HepG2 (cell line): Measurements from ENCODE around the gene DDX39B. TPM values are rescaled to one million over a fixed set of nuclear protein-coding genes. Genes with fewer than 3 reads are reported as not detected.

Experiments used
- HDAC6 ChIP-seq: fragments of 200-600 bp; sonication (generic); IDR thresholded peaks from 2 replicates; pipeline ENCODE4 v1.7.0; 2017; ENCODE audit warnings: mild to moderate bottlenecking, antibody characterized with exemption, low read length, low read depth
- HNF1A ChIP-seq, 2 experiments: sonication (generic) in 1 of 2; formaldehyde crosslinking in 1 of 2; IDR thresholded peaks; 2 replicates each; pipeline versions ENCODE4 v1.4.0 to v1.6.1; 2016 to 2020; ENCODE audit warnings: borderline replicate concordance in 1 of 2, low read depth in 1 of 2, mild to moderate bottlenecking in 1 of 2, missing genetic modification reagents in 1 of 2
- KDM5A ChIP-seq: fragments of 200-600 bp; sonication (generic); IDR thresholded peaks from 2 replicates; pipeline ENCODE4 v1.7.0; 2018; ENCODE audit warnings: antibody characterized with exemption, mild to moderate bottlenecking, low read length, borderline replicate concordance
- PAXIP1 ChIP-seq: sonication (generic); formaldehyde crosslinking; conservative IDR thresholded peaks from 2 replicates; pipeline ENCODE4 v1.4.0; 2020; ENCODE audit warnings: mild to moderate bottlenecking, missing genetic modification reagents, moderate library complexity
- RXRA ChIP-seq: sonication (generic); formaldehyde crosslinking; IDR thresholded peaks from 2 replicates; pipeline ENCODE4 v1.5.1; 2020; ENCODE audit warnings: missing genetic modification reagents
- ZNF225 ChIP-seq: sonication (generic); formaldehyde crosslinking; IDR thresholded peaks from 2 replicates; pipeline ENCODE4 v1.4.0; 2020; ENCODE audit warnings: mild to moderate bottlenecking, missing genetic modification reagents
- ZNF235 ChIP-seq: sonication (generic); formaldehyde crosslinking; IDR thresholded peaks from 2 replicates; pipeline ENCODE4 v1.8.1; 2023; ENCODE audit warnings: mild to moderate bottlenecking, missing genetic modification reagents, borderline replicate concordance
- ZNF451 ChIP-seq: sonication (generic); formaldehyde crosslinking; IDR thresholded peaks from 2 replicates; pipeline ENCODE4 v1.5.0; 2020; ENCODE audit warnings: mild to moderate bottlenecking, missing genetic modification reagents
- ZNF652 ChIP-seq: IDR thresholded peaks from 2 replicates; pipeline ENCODE4 v1.6.1; 2016; ENCODE audit warnings: low read depth, borderline replicate concordance
- ZNF704 ChIP-seq: sonication (generic); formaldehyde crosslinking; IDR thresholded peaks from 2 replicates; pipeline ENCODE4 v1.8.1; 2023; ENCODE audit warnings: mild to moderate bottlenecking, inconsistent platforms, moderate library complexity, missing genetic modification reagents, borderline replicate concordance
- ZNF761 ChIP-seq: sonication (generic); formaldehyde crosslinking; conservative IDR thresholded peaks from 2 replicates; pipeline ENCODE4 v1.4.0; 2020; ENCODE audit warnings: mild to moderate bottlenecking, missing genetic modification reagents
- polyA plus RNA-seq, 8 experiments: library from polyadenylated mRNA; depleted of rRNA in 3 of 8; stranded (reverse) in 7 of 8; unstranded in 1 of 8; fragments of >200 nt; fragmentation: Illumina TruSeq in 4 of 8; extraction: Trizol in 4 of 8; gene quantifications; 2 replicates each; pipeline versions ENCODE4 v1.2.1 to v1.2.3, GENCODE V29; 2011 to 2016; ENCODE audit warnings: low read depth in 4 of 8, missing spikeins in 1 of 8, mixed read lengths in 1 of 8; ENCODE audit not compliant: insufficient read depth in 1 of 8
- total RNA-seq, 5 experiments: library from RNA; depleted of rRNA; stranded (reverse); fragments of >200 nt; fragmentation: Illumina TruSeq; extraction: Trizol; gene quantifications; 2 replicates each; pipeline ENCODE4 v1.2.3, GENCODE V29; 2016; ENCODE audit warnings: low read depth in 1 of 5

DDX39B gene
- total and polyA plus RNA-seq, 2 of the 13 experiments (the other 11 are each of a cell fraction or from before 2014, with no cell fraction given): 570 to 678 TPM

GRCh38 chr6:31541658-31542521, at the start of gene DDX39B (continued):
- 0 out of 2 replicates have a peak, but pooled peaks have one; percentile 36 for TF ChIP-seq HNF1A (IDR thresholded peaks at IDR 0.05; ENCODE audit: low read depth)
- TF ChIP-seq HNF1A (CRISPR knock-in tag; IDR thresholded peaks at IDR 0.05; ENCODE audit: borderline replicate concordance): no peak; the same call in 1 of the 2 replicates
- TF ChIP-seq ZNF225 (CRISPR knock-in tag): peak; percentile 87; the same call in 1 of the 2 replicates
- TF ChIP-seq HDAC6: peak; percentile 96
- peak; percentile 93 for TF ChIP-seq RXRA (CRISPR knock-in tag)
- TF ChIP-seq KDM5A: peak; percentile 87
- TF ChIP-seq ZNF451 (CRISPR knock-in tag): peak; percentile 29
- TF ChIP-seq ZNF652 (CRISPR knock-in tag): no peak; the same call in 1 of the 2 replicates
- peak; percentile 49; the same call in 1 of the 2 replicates for TF ChIP-seq ZNF704
- peak; percentile 85; the same call in 1 of the 2 replicates for TF ChIP-seq ZNF235 (CRISPR knock-in tag)
- TF ChIP-seq ZNF761: no peak
- peak; percentile 54; the same call in 1 of the 2 replicates for TF ChIP-seq PAXIP1
